Measurements from ENCODE around the gene FOXC1.

Gene FOXC1

DNA sequence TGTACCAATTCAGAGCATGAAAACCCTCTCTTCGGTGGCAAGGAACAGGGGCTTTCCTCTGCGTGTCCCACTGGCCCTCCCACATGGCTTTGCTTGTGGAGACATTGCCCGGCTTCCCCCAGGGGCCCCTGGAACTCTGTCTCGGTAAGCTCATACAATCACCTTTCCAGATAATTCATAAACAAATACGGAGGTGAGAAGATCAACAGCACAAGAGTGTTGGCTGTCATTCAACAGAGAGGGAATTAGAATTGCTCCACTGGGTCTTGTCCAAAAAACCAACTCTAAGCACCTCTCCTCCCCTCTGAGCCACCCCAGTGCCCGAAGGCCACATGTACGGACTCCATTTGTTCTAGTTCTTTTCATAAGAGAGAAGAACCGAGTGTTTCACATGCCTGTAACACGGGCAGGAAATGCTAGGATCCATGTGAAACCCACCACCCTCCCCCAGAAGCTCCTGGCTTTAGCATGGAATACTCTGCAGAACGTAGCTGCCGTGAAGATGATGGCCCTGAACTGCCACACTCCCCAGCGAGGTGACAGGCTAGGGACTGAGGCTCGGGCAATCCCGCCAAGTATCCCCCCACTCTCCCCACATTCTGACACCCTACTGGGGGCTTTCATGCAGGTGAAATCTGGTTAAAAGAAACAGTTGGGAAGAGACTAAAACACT is 24.6 kb upstream of the FOXC1 start:
- no peak for DNase-seq

DNA sequence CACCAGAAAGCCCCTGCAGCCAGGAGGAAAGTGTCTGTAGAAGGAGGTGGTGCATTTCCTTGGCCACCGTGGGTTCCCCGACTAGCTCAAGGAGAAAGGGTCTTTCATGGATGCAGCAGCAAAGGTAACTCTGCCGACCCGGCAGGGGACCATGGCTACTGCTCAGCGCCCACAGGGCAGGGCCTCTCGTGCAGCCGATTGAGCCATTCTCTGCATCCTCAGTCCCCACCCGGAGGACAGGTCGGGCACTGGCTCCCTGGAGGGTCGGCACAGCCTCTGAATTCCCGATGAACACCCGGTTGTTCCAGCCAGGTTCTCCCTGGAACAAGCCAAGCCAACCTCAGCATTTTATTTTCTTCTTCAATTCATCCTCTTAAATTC is 24.1 kb upstream of the FOXC1 start:
- DNase-seq, result no peak

DNA sequence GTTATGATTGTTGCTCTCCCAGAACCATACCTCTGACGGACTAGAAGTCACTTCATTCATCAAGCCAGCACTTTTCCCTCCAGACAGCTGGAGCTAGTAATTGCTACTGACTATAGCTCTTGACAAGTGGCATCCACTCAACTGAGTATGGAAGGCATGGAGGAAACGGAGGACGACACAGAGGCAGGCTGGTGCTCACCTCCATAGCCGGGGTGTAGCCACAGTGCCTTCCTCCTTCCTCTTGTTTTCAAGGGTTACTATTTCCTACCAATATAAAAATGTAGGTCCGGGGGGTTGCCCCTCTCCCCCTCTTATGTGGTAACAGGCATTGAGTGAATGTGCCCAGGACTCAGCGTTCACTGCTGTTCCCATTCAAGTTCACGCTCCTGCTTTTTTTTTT is 23.5 kb upstream of the FOXC1 start:
- no peak for DNase-seq

DNA sequence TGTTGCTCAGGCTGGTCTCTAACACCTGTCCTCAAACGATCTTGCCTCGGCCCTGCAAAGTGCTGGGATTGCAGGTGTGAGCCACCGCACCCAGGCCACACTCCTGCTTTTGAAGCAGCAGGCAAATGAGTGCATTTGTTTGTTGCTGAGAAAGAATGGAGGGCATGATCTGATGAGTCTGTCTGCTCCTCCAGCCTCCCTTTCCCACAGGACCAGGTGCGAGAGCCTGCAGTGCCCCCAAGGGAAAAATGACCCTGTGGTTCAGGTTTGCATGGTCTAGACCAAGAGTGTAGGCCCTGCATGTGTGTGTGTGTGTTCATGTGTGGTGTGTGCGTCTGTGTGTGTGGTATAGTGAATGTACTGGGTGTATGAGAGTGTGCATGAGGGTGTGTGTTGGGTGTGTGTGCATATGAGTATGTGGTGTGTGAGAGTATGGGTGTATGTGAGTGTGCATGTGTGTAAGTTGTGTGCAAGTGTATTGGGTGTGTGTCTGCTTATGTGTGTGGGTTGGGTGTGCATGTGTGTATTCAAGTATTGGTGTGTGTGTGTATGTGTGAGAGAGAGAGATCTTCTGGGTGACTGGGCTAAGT is 22.8 kb upstream of the FOXC1 start:
- no peak for DNase-seq

DNA sequence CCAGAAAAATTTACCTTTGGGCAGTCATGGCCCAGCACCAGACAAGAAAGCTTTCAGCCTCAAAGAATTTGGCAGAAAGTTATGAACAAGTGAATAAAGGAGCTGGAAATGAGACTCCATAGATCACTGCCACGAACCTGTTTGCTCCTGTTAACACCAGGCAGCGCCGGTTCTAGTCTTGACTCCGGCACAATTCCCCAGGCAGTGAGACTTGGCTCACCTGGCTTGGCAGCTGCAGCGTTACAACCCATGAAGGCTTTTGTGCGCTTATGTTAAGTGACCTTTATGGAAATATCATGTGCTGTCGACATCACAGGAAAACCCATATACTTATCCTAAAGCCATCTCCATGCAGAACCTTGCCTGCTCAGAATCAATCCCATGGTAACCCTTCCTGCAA is 22.2 kb upstream of the FOXC1 start:
- DNase-seq, result no peak

DNA sequence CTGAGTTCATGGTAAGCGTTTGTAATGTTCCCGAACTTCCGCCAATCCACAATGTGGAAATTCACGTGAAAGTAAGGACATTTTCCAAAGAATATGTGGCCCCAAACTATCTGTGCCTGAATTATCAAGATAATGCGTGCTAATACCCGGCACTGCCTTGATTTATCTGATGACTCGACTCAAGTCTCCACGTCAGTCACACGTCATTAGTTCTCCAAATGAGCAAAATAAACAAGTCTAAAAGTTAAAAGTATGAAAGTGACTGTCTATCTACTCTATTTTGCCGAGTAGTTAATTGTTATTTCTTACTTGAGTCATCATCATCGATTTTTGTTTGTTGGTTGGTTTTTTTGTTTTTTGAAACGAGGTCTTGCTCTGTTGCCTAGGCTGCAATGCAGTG is 21.7 kb upstream of the FOXC1 start:
- DNase-seq, result no peak

DNA sequence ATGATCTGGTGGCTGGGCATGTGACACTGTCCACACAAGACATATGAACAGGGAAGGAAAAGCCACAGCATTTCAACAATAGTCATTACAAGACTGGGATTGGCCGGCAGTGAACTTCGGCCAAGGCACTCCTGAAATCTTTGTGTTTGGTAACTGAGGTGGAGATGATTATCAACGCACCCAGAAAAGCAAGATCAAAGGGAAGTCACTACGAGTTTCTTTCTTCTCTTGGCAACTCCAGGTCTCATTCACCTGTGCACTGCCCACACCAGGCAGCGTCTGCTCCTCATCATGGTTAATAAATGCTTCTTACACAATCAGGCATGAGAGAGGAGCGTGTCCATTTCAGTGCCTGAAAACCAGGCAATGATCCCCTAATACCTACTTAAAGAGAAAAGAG is 20.5 kb upstream of the FOXC1 start:
- DNase-seq, result no peak

DNA sequence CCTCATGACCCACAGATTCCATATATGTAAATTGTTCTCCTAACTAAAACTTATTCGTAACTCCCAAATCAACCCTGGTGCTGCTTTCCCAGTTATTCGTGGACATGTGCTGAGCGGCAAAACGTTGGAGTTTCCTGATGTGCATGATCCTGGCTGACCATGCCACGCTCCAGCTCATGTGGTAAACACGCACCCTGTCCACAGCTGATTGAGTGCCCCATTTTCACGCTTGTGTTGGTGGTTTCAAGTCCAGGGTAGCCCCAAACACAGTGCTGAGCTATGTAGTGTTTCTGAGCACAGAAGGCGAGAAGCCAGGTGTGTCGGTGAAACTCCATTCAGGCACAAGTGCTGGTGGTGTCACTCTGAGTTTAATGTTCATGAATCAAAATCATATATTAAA is 19.1 kb upstream of the FOXC1 start:
- no peak for DNase-seq

DNA sequence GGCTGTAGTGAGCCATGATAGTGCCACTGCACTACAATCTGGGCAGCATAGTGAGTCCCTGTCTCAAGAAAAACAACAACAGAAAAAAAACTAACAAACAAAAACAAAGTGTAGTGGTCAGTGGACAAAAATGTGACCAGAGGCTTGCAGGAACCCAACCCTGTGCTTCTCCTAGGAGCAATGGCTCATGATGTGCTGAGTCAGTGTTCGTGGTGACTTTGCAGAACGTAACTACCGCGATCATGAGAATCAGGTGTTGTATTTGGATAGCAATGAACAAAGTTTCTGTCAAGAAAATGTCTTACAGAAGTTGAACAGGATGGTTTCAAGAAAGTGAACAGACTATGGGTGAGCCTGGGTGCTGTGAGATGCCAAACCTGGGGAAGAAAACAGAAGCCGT is 18.5 kb upstream of the FOXC1 start:
- DNase-seq, result no peak

DNA sequence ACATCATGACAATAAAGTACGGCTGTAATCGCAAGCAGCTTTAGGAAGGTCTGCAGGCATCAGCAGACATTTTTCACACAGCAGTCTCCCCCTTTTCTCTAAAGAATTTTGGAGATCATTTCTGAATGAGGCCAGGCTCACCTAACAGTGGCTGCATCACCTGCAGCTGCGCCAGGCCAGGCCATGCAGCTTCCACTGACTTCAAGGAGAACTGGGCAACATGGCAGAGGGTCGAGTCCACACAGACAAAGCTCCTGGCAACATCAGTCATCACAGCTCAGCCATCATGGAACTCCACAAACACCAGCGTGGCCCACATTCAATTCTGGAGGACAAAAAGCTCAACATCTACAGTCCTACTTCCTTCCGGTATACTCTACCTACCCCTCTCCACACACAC is 17.8 kb upstream of the FOXC1 start:
- no peak for DNase-seq

DNA sequence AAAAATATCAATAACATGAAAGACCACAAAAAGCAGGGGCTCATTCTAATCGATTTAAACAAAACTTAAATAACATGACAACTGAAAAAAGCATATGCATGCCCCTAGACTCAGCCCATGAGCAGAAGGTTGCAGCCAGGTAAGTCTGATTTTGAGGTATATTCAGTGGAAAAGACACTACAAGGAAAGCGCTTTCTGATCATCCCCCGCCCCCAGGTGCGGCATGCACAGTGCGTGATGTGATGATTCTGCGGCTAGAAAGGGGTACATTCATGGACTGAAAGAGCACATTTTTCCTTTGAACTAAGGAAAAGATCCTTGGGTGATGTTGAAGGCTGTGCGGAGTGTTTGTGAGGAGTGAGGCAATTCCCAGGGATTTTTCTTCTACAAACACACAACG is 16.9 kb upstream of the FOXC1 start:
- DNase-seq, result no peak

DNA sequence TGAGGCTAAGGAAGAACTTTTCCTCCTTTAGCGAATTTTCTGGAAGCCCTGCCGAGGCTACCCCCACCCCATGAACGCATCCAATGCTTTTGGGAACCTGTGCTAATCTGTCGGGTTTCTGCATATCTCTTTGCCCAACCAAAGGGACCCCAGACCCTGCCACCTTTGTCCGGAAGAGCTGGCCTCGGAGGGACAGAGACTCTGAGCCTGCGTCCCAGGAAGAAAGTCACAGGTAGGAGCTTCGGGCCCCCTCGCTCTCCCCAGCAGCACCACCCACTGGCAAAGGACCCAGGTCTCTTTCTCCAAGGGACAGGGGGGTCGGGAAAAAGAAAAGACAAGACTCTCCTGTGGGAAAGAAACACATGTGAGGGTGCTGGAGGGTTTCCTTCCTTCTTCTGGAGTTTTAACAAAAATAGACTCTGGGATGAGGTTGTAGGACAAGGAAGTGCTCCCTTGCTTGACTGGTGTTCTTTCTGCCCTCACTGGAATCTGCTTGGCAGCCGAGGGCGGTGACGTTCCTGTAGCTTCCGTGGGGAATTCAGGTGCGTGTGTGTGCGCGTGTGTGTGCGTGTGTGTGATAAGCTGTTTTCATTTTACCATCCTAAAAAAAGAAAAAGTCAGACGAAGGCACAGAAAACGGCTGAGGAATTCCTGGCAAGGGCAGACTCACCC is 16.3 kb upstream of the FOXC1 start:
- no peak for DNase-seq

DNA sequence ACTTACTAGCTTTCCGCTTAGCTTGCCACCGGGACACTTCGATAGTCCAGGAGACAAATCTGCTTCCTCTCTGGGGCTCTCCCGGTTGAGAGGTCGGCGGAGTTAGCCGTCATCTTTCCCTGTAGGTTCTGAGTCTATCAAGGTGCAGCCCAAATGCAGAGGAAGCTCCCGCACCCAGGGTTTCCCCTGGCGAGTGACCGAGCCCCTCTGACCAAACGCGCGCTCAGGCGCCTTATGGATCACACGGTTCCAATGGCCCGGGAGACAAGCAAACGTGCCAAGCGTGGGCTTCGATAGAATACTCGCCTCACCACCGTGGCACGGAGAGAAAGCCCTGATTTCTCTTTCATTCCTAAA is 15.8 kb upstream of the FOXC1 start:
- DNase-seq, result no peak

DNA sequence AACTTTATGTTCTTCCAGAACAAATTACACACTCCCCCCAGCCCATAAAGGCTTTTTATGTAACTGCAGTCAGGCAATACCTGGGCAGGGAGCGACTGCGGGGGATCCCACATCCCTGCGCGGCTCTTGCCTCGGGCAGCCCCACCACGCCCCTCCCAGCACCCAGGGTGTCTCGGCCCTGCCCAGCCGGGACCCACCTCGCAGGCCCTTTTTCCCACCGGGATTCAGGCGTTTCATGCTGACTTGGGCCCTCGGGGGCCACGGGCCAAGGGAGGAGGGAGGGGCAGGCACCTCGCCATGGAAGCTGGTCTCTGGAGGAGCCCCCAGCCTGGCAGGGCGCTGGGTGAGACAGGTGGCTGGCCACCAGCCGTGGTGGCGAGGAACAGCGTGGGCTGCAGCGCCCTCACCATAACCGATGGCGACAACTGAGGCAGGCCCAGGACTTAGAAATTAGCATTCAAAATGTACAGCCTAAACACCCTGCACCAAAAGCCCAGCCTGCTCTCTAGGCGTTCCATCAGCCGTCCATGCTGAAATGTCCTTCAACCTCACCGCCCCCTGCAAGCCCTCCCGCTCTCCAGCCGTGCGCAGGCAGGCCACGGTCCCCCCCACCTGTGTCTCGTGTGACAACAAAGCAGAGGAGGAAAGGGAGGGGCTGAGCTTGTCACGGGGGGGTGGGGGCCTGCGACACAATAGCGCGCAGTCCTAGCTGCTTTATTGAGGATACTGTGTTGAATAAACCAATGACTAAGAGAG is 15.1 kb upstream of the FOXC1 start:
- DNase-seq, result no peak

DNA sequence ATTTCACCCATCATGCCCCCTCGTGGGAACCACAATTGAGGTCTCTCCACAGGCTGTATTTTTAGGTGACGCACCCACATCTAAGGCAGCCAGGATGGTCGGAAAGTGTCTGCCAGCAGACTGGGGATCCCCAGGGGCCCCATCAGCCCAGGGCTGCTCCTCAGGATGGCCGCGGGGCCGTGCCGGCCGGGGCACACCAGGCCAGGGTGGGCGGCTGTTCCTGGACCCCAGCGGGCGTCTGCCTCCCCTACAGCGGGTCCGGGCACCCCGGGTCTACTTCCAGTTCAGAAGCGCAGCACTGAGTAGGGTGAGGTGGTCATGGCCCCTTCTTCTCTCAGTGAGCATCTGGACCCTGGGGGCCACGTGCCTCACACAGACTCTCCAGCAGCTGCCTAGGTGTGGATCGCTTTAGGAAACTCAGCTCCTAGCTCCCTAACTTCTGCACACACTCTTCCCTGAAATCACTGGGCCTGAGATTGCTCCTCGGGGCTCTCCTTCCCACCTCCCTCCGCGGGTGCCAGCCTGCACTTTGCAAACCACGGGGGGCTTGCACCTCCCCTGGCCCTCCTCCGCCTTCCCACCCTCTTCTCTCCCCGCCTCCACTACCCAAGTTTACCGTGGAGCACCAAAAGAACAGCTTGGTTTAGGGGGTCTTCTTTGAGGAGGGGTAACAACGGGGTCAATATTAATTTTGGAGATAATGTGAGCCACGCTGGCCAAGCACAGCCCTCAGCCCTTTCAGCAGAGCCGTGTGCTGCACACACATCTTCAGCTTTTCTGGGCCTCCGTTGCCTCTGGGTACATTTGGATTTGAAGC is 14.2 kb upstream of the FOXC1 start:
- no peak for DNase-seq

DNA sequence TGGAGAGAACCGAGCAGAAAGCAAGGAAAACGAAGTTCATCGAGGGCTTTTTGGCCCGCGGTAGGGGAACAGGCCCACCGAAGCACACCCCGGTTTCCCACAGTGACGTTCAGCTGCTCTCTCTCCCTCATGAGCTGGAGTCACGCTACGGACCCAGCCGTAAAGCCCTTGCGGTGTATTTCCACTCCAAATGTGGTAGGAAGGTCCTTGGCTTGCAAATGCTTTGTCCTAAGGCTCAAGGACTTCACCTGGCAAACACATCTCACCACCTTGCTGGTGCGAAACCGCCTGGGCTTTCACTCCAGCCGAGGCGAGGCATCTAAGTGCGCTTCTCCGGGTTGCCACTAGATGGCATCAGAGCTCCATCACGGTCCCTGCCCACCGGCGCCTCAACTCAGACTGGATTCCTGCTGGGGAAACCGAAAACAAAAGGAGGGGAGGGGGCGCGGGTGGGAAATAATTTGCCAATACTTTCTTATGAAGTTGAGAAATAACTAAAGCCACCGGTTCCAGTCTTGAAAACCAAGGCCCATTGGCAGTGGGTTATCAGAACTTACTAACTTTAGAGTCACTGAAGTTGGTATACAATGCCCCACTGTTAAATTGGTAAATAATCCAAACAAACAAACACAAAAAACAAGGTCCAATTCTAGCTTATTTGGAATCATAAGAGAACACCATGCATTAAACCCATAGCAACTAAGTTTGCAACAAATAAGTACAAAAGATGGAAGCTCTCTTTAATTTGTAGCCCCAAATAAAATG is 13.4 kb upstream of the FOXC1 start:
- no peak for DNase-seq

DNA sequence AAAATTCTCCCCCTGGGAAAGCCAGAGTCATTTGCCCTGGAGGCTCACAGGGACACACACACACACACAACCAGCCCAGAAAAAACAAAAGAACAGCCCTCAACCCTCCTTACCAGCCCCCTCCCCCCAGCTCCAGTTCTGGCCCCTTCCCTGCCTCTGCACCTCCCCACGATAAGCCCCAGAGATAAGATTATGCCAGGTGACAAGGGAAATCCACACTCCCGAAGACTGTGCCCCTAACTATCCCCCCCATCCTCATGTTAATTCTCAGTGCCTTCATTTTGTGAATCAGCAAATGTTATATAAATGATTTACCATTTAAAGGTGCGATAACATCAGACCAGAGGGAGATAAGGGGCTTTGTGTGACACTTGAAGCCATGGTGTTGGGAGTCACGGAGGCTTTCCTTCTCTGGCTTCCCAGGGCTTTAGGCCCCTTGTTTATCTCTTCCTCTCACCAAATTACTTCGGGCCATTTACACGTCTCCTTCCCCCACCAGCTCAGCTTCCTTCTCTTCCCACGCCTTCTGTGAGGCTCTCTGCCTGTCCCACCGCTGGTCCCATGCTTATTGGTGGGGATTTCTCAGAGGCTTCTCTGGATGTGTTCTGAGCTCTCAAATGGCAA is 12.5 kb upstream of the FOXC1 start:
- DNase-seq, result no peak

DNA sequence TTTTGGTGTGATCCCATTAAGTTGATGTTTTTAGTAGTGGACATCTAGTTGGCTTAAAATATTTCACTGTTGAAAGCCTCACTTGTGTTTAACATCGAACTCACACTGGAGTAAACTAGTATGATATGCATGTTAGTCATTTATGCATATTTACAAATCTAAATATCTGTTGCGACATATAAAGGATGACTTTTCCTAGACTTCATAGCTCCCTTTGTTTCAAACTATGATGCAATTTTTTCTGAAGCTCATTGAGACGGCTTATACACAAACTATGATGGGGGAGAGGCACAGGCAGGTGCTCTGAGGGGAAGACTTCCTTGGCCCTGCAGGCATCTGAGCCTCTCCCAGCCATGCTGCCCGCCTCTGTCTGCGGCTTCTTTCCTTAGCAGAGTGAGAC is 11.8 kb upstream of the FOXC1 start:
- no peak for DNase-seq

DNA sequence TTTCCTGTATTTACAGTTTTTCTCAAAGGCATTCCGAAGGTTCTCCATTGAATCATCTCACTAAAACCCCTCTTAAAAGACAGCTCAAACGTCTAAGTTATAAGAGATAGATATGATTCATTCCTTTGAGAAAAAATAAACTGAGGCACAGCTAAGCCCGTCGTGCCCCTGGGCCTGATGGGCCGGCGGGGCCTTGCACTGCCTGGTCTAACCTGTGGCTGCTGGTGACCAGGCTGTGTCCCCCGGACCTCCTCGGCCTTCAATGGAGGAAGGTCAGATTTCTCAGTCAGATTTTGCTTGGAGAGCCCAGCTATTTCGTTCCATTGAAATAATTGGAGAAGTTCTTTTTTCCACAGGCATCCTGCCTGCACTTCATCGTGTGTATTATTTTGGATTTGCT is 11.3 kb upstream of the FOXC1 start:
- no peak for DNase-seq

DNA sequence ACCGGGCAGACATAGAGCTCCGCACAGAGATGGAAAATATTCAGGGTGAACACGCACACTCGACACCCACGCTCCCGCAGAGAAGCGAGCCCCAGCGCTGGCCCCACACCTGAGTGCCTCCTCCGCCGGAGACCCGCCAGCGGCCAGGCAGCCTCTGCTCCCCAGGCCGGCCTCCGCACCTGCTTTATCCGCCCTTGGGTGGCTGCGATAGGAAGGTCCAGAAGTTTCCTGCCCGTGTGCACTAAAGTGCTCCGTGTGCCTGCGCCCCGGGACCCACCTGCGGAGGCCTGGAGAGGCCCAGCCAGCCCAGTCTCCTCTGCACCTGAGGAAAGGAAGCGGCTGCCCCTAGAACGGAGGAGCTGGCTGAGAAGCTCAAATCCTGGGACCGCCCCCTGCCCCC is 10.8 kb upstream of the FOXC1 start:
- no peak for DNase-seq

DNA sequence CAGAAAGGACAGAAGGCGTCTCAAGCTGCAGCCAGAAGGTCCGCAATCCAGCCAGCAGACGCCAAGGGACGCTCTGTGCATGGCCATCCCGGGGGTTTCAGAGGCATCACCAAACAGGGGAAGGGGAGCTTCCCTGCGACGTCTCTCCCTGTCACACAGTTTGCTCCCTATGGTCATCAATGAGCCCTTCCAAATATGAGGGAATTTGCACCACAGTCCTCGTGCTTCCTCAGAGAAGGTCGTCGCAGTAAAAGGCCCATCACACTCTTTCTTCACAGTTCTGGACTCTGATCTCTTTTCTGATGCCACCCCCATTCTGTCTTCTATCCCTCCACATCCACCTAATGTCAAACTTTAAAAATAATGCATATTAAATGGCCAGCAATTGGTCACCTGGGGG is 10.2 kb upstream of the FOXC1 start:
- no peak for DNase-seq

Data from NCI-H1092 (cell line).